Activated T-helper 1 cell treated with anti-CD3 and anti-CD28 coated beads, Interleukin-2, amount 50 U/mL, for 16 hours (primary cell): ENCODE measurements around the gene NR3C2.

Source experiments
- DNase-seq, 2 donors: peaks; one replicate each; pipeline ENCODE4 v3.0.0-alpha.2; 2020; ENCODE audit warnings: low read depth in 1 of 2, low spot score in 1 of 2

NR3C2 gene

GRCh38 chr4:148057984-148058859 lies 384.0 kb downstream of the NR3C2 start:
- DNase-seq = no peak

GRCh38 chr4:148057516-148057915 lies 384.7 kb downstream of the NR3C2 start:
- no peak for DNase-seq

GRCh38 chr4:148056879-148057278 lies 385.3 kb downstream of the NR3C2 start:
- peak; percentile 22 to 26 for DNase-seq

- no peak for DNase-seq
These were observed 386.4 kb downstream of the NR3C2 start for GRCh38 chr4:148055844-148056243.

- no peak for DNase-seq
These were observed 387.9 kb downstream of the NR3C2 start for GRCh38 chr4:148054275-148054674.

GRCh38 chr4:148053298-148054003 lies 388.8 kb downstream of the NR3C2 start:
- DNase-seq = no peak

GRCh38 chr4:148052448-148052847 lies 389.8 kb downstream of the NR3C2 start:
- DNase-seq = no peak

GRCh38 chr4:148051403-148051802 lies 390.8 kb downstream of the NR3C2 start:
- no peak for DNase-seq

- no peak for DNase-seq
These were observed 393.6 kb downstream of the NR3C2 start for GRCh38 chr4:148048598-148048997.

GRCh38 chr4:148044912-148045352 lies 397.3 kb downstream of the NR3C2 start:
- DNase-seq = no peak

- DNase-seq = no peak
These were observed 397.9 kb downstream of the NR3C2 start for GRCh38 chr4:148044089-148044911.

GRCh38 chr4:148041606-148042329 lies 400.4 kb downstream of the NR3C2 start:
- no peak for DNase-seq

- DNase-seq = no peak
These were observed 407.4 kb downstream of the NR3C2 start for GRCh38 chr4:148034813-148035212.

GRCh38 chr4:148030193-148030873 lies 411.9 kb downstream of the NR3C2 start:
- no peak for DNase-seq

GRCh38 chr4:148029781-148030180 lies 412.4 kb downstream of the NR3C2 start:
- DNase-seq = no peak
